Neural cell (in vitro differentiated cells): ENCODE results near the gene PRKAR1B. TPM values are rescaled to one million over a fixed set of nuclear protein-coding genes. Genes with fewer than 3 reads are reported as not detected.

Source experiments
- H2AFZ ChIP-seq: fragments of 200-600, 300-800 bp; sonication (generic), shearing (Covaris generic); 2 replicates; pipeline ENCODE4 v1.6.0; 2014; ENCODE audit warnings: low read depth, mild to moderate bottlenecking, antibody characterized with exemption, low read length, moderate library complexity
- H3F3A ChIP-seq: fragments of 200-600 bp; shearing (Covaris generic); 2 replicates; pipeline ENCODE4 v1.6.1; 2016; ENCODE audit warnings: mild to moderate bottlenecking, moderate library complexity, mixed read lengths, antibody characterized with exemption, low read length; ENCODE audit not compliant: insufficient read depth, poor library complexity, severe bottlenecking
- H3K27ac ChIP-seq: fragments of 200-600, 300-800 bp; sonication (generic), shearing (Covaris generic); 2 replicates; pipeline ENCODE4 v1.5.1; 2014; ENCODE audit warnings: mild to moderate bottlenecking, low read length, moderate library complexity
- H3K27me3 ChIP-seq: fragments of 300-800, 200-600 bp; sonication (generic), shearing (Covaris generic); 2 replicates; pipeline ENCODE4 v1.6.0; 2014; ENCODE audit warnings: mild to moderate bottlenecking, low read depth, low read length, moderate library complexity; ENCODE audit not compliant: insufficient read depth
- H3K36me3 ChIP-seq: fragments of 300-800, 200-600 bp; sonication (generic), shearing (Covaris generic); 2 replicates; pipeline ENCODE4 v1.5.1; 2014; ENCODE audit warnings: mild to moderate bottlenecking, antibody characterized with exemption, low read length, moderate library complexity; ENCODE audit not compliant: insufficient read depth
- H3K4me2 ChIP-seq: fragments of 300-800, 200-600 bp; sonication (generic), shearing (Covaris generic); 2 replicates; pipeline ENCODE4 v1.6.0; 2014; ENCODE audit warnings: mild to moderate bottlenecking, low read length
- H3K4me3 ChIP-seq: fragments of 300-800, 200-600 bp; sonication (generic), shearing (Covaris generic); 2 replicates; pipeline ENCODE4 v1.5.1; 2014; ENCODE audit warnings: mild to moderate bottlenecking, low read length, moderate library complexity
- H3K79me2 ChIP-seq: fragments of 200-600 bp; shearing (Covaris generic); replicated peaks from 2 replicates; pipeline ENCODE4 v1.6.0; 2014; ENCODE audit warnings: mild to moderate bottlenecking, low read length, moderate library complexity; ENCODE audit not compliant: insufficient read depth
- H3K9ac ChIP-seq: fragments of 300-800, 200-600 bp; sonication (generic), shearing (Covaris generic); 2 replicates; pipeline ENCODE4 v1.6.1; 2016; ENCODE audit warnings: mild to moderate bottlenecking, low read length, mixed read lengths
- H3K9me2 ChIP-seq: fragments of 200-600 bp; shearing (Covaris generic); 2 replicates; pipeline ENCODE4 v1.6.1; 2016; ENCODE audit warnings: mild to moderate bottlenecking, low read length, mixed read lengths; ENCODE audit not compliant: insufficient read depth
- H3K9me3 ChIP-seq: fragments of 200-600, 300-800 bp; sonication (generic), shearing (Covaris generic); 2 replicates; pipeline ENCODE4 v1.6.1; 2016; ENCODE audit warnings: mild to moderate bottlenecking, mixed run types, low read length, moderate library complexity, mixed read lengths
- H4K20me1 ChIP-seq: fragments of 200-600 bp; shearing (Covaris generic); 2 replicates; pipeline ENCODE4 v1.6.1; 2016; ENCODE audit warnings: mild to moderate bottlenecking, mixed run types; ENCODE audit not compliant: insufficient read depth
- EP300 ChIP-seq: fragments of 450-650 bp; conservative IDR thresholded peaks from 2 replicates; pipeline ENCODE4 v1.6.1; 2014; ENCODE audit warnings: antibody characterized with exemption, mild to moderate bottlenecking, moderate library complexity; ENCODE audit not compliant: poor library complexity, severe bottlenecking
- EZH2 ChIP-seq: fragments of 200-600, 300-800 bp; shearing (Covaris generic), sonication (generic); IDR thresholded peaks from 2 replicates; pipeline ENCODE4 v1.6.1; 2014; ENCODE audit warnings: antibody characterized with exemption, low read length, borderline replicate concordance, mild to moderate bottlenecking; ENCODE audit not compliant: insufficient read depth, poor library complexity, severe bottlenecking
- MXI1 ChIP-seq: fragments of 450-650 bp; conservative IDR thresholded peaks from 2 replicates; pipeline ENCODE4 v1.6.1; 2014; ENCODE audit warnings: antibody characterized with exemption, mild to moderate bottlenecking; ENCODE audit not compliant: poor library complexity, severe bottlenecking
- POLR2AphosphoS5 ChIP-seq: IDR thresholded peaks from 2 replicates; pipeline ENCODE4 v1.6.1; 2012
- RAD21 ChIP-seq: fragments of 450-650 bp; conservative IDR thresholded peaks from 2 replicates; pipeline ENCODE4 v1.6.1; 2014; ENCODE audit warnings: antibody characterized with exemption, mild to moderate bottlenecking, moderate library complexity
- SMC3 ChIP-seq: fragments of 450-650 bp; conservative IDR thresholded peaks from 2 replicates; pipeline ENCODE4 v1.6.1; 2014; ENCODE audit warnings: antibody characterized with exemption, mild to moderate bottlenecking, moderate library complexity; ENCODE audit not compliant: poor library complexity
- TAF1 ChIP-seq: IDR thresholded peaks from 2 replicates; pipeline ENCODE4 v1.6.1; 2012; ENCODE audit warnings: low read depth
- polyA plus RNA-seq: library from polyadenylated mRNA; depleted of rRNA; stranded (reverse); fragments of >200 nt; gene quantifications from 2 replicates; pipeline ENCODE4 v1.2.3, GENCODE V29; 2014
- TF ChIP-seq, protein P1 (sequence below): fragments of 450-650 bp; IDR thresholded peaks from 2 replicates; pipeline ENCODE4 v1.5.1; 2014; ENCODE audit warnings: antibody characterized with exemption, mild to moderate bottlenecking, moderate library complexity; ENCODE audit not compliant: poor library complexity, severe bottlenecking
- TF ChIP-seq, protein P2 (sequence below): IDR thresholded peaks from 2 replicates; pipeline ENCODE4 v1.6.1; 2012; ENCODE audit warnings: borderline replicate concordance

PRKAR1B gene
- polyA plus RNA-seq, 1 donor from 2014 or later = 38.6 TPM

DNA sequence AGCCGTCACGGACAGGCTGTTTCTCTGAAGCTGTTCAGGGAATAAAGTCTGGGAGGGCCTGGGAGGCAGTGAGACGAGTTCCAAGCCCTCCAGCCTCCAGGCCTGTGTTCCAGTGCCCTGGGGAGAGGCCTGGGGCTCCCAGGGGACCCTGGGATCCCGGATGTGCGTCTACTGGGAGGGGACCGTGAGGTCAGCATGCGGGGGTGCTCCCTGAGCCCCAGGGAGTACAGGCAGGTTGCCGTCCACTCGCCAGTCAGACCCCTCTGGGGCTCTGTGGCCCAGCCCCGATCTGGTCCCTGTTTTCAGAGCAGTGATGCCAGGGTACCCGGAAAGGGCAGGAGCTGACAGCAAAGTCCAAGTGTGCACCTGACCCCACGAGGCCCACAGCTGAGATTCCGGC is 81.5 kb downstream of the PRKAR1B start:
- Histone ChIP-seq H3K27me3 (no peaks in the 10 kb centered on the region), H3K79me2 (no peaks in the 10 kb centered on the region), H3K9me3 (no peaks in the 10 kb centered on the region), H4K20me1 (no peaks in the 10 kb centered on the region), H3K27ac (no peak overlapping the region), H3K9ac (no peak overlapping the region), H3F3A (no peaks in the 10 kb centered on the region), H2AFZ (no peak overlapping the region), H3K36me3 (no peaks in the 10 kb centered on the region), H3K4me3 (no peak overlapping the region), H3K4me2 (no peak overlapping the region), H3K9me2 (no peaks in the 10 kb centered on the region)
- TF ChIP-seq EP300 = no peak
- no peak for TF ChIP-seq EZH2
- TF ChIP-seq, protein P1, sequence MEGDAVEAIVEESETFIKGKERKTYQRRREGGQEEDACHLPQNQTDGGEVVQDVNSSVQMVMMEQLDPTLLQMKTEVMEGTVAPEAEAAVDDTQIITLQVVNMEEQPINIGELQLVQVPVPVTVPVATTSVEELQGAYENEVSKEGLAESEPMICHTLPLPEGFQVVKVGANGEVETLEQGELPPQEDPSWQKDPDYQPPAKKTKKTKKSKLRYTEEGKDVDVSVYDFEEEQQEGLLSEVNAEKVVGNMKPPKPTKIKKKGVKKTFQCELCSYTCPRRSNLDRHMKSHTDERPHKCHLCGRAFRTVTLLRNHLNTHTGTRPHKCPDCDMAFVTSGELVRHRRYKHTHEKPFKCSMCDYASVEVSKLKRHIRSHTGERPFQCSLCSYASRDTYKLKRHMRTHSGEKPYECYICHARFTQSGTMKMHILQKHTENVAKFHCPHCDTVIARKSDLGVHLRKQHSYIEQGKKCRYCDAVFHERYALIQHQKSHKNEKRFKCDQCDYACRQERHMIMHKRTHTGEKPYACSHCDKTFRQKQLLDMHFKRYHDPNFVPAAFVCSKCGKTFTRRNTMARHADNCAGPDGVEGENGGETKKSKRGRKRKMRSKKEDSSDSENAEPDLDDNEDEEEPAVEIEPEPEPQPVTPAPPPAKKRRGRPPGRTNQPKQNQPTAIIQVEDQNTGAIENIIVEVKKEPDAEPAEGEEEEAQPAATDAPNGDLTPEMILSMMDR = no peak
- TF ChIP-seq RAD21 = no peak
- TF ChIP-seq TAF1 = no peak
- no peak for TF ChIP-seq MXI1
- TF ChIP-seq POLR2AphosphoS5 = no peak
- no peak for TF ChIP-seq SMC3
- TF ChIP-seq, protein P2, sequence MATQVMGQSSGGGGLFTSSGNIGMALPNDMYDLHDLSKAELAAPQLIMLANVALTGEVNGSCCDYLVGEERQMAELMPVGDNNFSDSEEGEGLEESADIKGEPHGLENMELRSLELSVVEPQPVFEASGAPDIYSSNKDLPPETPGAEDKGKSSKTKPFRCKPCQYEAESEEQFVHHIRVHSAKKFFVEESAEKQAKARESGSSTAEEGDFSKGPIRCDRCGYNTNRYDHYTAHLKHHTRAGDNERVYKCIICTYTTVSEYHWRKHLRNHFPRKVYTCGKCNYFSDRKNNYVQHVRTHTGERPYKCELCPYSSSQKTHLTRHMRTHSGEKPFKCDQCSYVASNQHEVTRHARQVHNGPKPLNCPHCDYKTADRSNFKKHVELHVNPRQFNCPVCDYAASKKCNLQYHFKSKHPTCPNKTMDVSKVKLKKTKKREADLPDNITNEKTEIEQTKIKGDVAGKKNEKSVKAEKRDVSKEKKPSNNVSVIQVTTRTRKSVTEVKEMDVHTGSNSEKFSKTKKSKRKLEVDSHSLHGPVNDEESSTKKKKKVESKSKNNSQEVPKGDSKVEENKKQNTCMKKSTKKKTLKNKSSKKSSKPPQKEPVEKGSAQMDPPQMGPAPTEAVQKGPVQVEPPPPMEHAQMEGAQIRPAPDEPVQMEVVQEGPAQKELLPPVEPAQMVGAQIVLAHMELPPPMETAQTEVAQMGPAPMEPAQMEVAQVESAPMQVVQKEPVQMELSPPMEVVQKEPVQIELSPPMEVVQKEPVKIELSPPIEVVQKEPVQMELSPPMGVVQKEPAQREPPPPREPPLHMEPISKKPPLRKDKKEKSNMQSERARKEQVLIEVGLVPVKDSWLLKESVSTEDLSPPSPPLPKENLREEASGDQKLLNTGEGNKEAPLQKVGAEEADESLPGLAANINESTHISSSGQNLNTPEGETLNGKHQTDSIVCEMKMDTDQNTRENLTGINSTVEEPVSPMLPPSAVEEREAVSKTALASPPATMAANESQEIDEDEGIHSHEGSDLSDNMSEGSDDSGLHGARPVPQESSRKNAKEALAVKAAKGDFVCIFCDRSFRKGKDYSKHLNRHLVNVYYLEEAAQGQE = no peak

DNA sequence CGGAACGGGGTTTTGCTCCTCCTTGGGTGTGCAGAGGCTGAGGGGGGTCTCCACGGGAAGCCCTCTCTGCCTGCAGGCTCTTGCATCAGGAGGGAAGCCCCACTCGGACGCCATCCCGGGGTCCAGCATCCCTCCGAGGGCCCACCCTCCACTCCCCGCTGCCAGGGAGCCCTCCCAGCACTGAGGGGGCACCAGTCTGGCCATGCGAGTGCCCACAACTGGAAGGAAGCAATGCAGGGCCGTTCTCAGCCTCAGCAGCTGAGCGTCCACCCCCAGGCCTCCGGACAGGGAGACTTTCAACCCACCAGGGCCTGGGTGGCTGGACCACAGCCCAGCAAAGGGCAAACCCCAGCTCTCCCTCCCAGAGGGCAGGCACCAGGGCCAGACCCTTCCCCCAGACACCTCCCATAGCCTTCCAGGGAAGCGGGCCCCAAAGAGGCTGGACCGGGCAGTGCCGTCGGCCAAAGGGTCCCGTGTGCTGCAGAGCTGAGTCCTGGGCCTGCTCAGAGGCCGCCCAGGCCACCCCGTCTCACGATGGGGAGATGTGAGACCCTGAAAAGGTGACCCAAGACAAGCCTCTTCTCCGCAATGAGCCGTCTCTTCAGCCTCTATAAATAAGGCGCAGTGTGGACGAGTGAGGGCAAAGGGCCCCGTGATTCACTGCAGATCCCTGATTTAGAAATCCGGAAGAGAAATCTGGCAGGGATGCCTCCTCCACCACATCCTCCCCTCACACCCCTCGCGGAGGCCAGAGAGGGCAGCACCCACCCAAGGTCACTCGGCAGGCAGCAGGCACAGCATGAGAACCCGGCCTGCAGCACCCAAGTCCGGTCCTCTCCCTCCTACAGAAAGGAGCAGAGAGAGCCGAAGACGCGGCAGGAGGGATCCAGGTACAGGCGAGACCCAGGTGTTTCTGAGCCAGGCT is 82.4 kb downstream of the PRKAR1B start:
- Histone ChIP-seq H3K4me3 (no peak overlapping the region), H4K20me1 (no peaks in the 10 kb centered on the region), H3K27me3 (no peaks in the 10 kb centered on the region), H3K27ac (no peak overlapping the region), H3K79me2 (no peaks in the 10 kb centered on the region), H3F3A (no peaks in the 10 kb centered on the region), H3K36me3 (no peaks in the 10 kb centered on the region), H3K4me2 (no peak overlapping the region), H3K9me2 (no peaks in the 10 kb centered on the region), H2AFZ (no peak overlapping the region), H3K9ac (no peak overlapping the region), H3K9me3 (no peaks in the 10 kb centered on the region)
- TF ChIP-seq MXI1 = no peak
- TF ChIP-seq TAF1 = no peak
- TF ChIP-seq EZH2 = no peak
- no peak for TF ChIP-seq POLR2AphosphoS5
- TF ChIP-seq EP300 = no peak
- TF ChIP-seq RAD21 = no peak
- no peak for TF ChIP-seq SMC3
- TF ChIP-seq, protein P2 = no peak
- TF ChIP-seq, protein P1 = no peak
